HCT116 (cell line): ENCODE data around the gene ACOT12. TPM values are rescaled to one million over a fixed set of nuclear protein-coding genes. Genes with fewer than 3 reads are reported as not detected.

Experiments
- ATAC-seq: fragments of 200-7000 bp; cut with Tn5 transposase; 2 replicates; pipeline ENCODE4 v1.9.1; 2020; ENCODE audit warnings: mild to moderate bottlenecking, moderate library complexity
- BruUV-seq: library from RNA; stranded (reverse); fragments of 400-500 nt; replicated peaks from 2 replicates; lab custom pipeline; 2021; lab: Mats Ljungman, UMichigan
- CTCF ChIA-PET: fragments of 300-600 bp; sonication (Branson Sonifier 250); formaldehyde crosslinking; loops from one replicate; lab custom pipeline; 2021; ENCODE audit warnings: antibody characterized with exemption; lab: Charles Lee
- POLR2A ChIA-PET: fragments of 300-600, 350-600 bp; sonication (Branson Sonifier 250); formaldehyde crosslinking; loops from one replicate; lab custom pipeline; 2021; ENCODE audit warnings: antibody characterized with exemption; lab: Charles Lee
- RAD21 ChIA-PET, 2 experiments: fragments of 300-600 bp; sonication (Branson Sonifier 250); formaldehyde crosslinking; loops; one replicate each; lab custom pipeline; 2023; ENCODE audit warnings: low total read pairs in 2 of 2; ENCODE audit not compliant: uncharacterized antibody in 2 of 2, unreplicated experiment in 2 of 2, low non-redundant PET in 1 of 2; lab: Charles Lee
- DNase-seq: peaks from one replicate; pipeline ENCODE4 v3.0.0-alpha.2; 2010; ENCODE audit warnings: low read depth, low spot score
- H2AFZ ChIP-seq: fragments of 200-600 bp; shearing (Covaris generic), sonication (generic); 2 replicates; pipeline ENCODE4 v1.6.1; 2017; ENCODE audit warnings: low read depth, mixed run types, mixed read lengths, antibody characterized with exemption, low read length; ENCODE audit not compliant: poor library complexity, severe bottlenecking
- H3K27ac ChIP-seq: 2 replicates; pipeline ENCODE4 v1.5.1; 2012; ENCODE audit warnings: low read depth, low read length
- H3K27me3 ChIP-seq: fragments of 200-600 bp; sonication (generic); 2 replicates; pipeline ENCODE4 v1.6.1; 2016; ENCODE audit warnings: mixed run types, low read length, mixed read lengths; ENCODE audit not compliant: insufficient read depth
- H3K36me3 ChIP-seq, 2 experiments: fragments of 200-500 bp in 1 of 2; fragments of 200-600 bp in 1 of 2; sonication (Bioruptor generic) in 1 of 2; sonication (generic) in 1 of 2; 2 replicates each; pipeline versions ENCODE4 v1.5.1 to v1.6.1; 2014 to 2016; ENCODE audit warnings: low read length in 2 of 2, inconsistent platforms in 1 of 2, mixed read lengths in 1 of 2, mixed run types in 1 of 2; ENCODE audit not compliant: insufficient read depth in 2 of 2, control insufficient read depth in 1 of 2
- H3K4me1 ChIP-seq, 2 experiments: fragments of 200-600 bp in 1 of 2; sonication (generic) in 1 of 2; 2 replicates each; pipeline versions ENCODE4 v1.5.1 to v1.6.1; 2012 to 2017; ENCODE audit warnings: low read length in 2 of 2, inconsistent platforms in 1 of 2, mild to moderate bottlenecking in 1 of 2, mixed read lengths in 1 of 2, mixed run types in 1 of 2, moderate library complexity in 1 of 2; ENCODE audit not compliant: insufficient read depth in 2 of 2, control insufficient read depth in 1 of 2
- H3K4me2 ChIP-seq: fragments of 200-600 bp; sonication (generic); 2 replicates; pipeline ENCODE4 v1.6.1; 2017; ENCODE audit warnings: mixed run types, low read length, mixed read lengths
- H3K4me3 ChIP-seq, 2 experiments: fragments of 200-600 bp in 1 of 2; sonication (generic) in 1 of 2; replicated peaks in 1 of 2; 2 replicates each; pipeline ENCODE4 v1.5.1; 2011 to 2016; ENCODE audit warnings: low read length in 2 of 2, control low read depth in 1 of 2, low read depth in 1 of 2, mild to moderate bottlenecking in 1 of 2, mixed read lengths in 1 of 2, mixed run types in 1 of 2
- H3K79me2 ChIP-seq: fragments of 200-600 bp; sonication (generic); 2 replicates; pipeline ENCODE4 v1.6.1; 2017; ENCODE audit warnings: mild to moderate bottlenecking, mixed run types, low read length, moderate library complexity, mixed read lengths; ENCODE audit not compliant: insufficient read depth
- H3K9ac ChIP-seq: fragments of 200-600 bp; sonication (generic); 2 replicates; pipeline ENCODE4 v1.6.1; 2016; ENCODE audit warnings: low read length, mixed read lengths
- H3K9me2 ChIP-seq: fragments of 200-600 bp; sonication (generic), shearing (Covaris generic); 2 replicates; pipeline ENCODE4 v1.6.1; 2017; ENCODE audit warnings: mixed run types, mild to moderate bottlenecking, moderate library complexity; ENCODE audit not compliant: insufficient read depth
- H3K9me3 ChIP-seq, 2 experiments: fragments of 200-500 bp in 1 of 2; fragments of 200-600 bp in 1 of 2; sonication (Bioruptor generic) in 1 of 2; sonication (generic) in 1 of 2; 2 replicates each; pipeline ENCODE4 v1.6.1; 2014 to 2017; ENCODE audit warnings: low read length in 2 of 2, mixed read lengths in 2 of 2, inconsistent platforms in 1 of 2, low read depth in 1 of 2, mild to moderate bottlenecking in 1 of 2, mixed run types in 1 of 2, moderate library complexity in 1 of 2; ENCODE audit not compliant: control insufficient read depth in 1 of 2, insufficient read depth in 1 of 2
- H4K20me1 ChIP-seq: fragments of 200-600 bp; sonication (generic), shearing (Covaris generic); 2 replicates; pipeline ENCODE4 v1.6.1; 2017; ENCODE audit warnings: mixed run types, mild to moderate bottlenecking, moderate library complexity; ENCODE audit not compliant: insufficient read depth
- CBX3 ChIP-seq: IDR thresholded peaks from 2 replicates; pipeline ENCODE4 v1.6.1; 2012; ENCODE audit warnings: low read depth
- CEBPB ChIP-seq: IDR thresholded peaks from 2 replicates; pipeline ENCODE4 v1.6.1; 2012; ENCODE audit warnings: low read depth
- CTCF ChIP-seq, 3 experiments: fragments of 200-600 bp in 1 of 3; sonication (generic) in 1 of 3; IDR thresholded peaks in 2 of 3; conservative IDR thresholded peaks in 1 of 3; 2 replicates each; pipeline ENCODE4 v1.5.1; 2012 to 2017; ENCODE audit warnings: low read depth in 2 of 3, low read length in 2 of 3, antibody characterized with exemption in 1 of 3, borderline replicate concordance in 1 of 3, control low read depth in 1 of 3, mild to moderate bottlenecking in 1 of 3, mixed read lengths in 1 of 3, mixed run types in 1 of 3, moderate library complexity in 1 of 3; ENCODE audit not compliant: insufficient read depth in 1 of 3
- EGR1 ChIP-seq: IDR thresholded peaks from 2 replicates; pipeline ENCODE4 v1.6.1; 2012; ENCODE audit warnings: low read depth
- ELF1 ChIP-seq: IDR thresholded peaks from 2 replicates; pipeline ENCODE4 v1.6.1; 2012; ENCODE audit warnings: low read depth, borderline replicate concordance
- EZH2phosphoT487 ChIP-seq: fragments of 200-600 bp; IDR thresholded peaks from 2 replicates; pipeline ENCODE4 v1.6.1; 2018; ENCODE audit warnings: antibody characterized with exemption, borderline replicate concordance
- JUND ChIP-seq: IDR thresholded peaks from 2 replicates; pipeline ENCODE4 v1.6.1; 2012
- POLR2AphosphoS5 ChIP-seq: IDR thresholded peaks from 2 replicates; pipeline ENCODE4 v1.6.1; 2011; ENCODE audit warnings: mild to moderate bottlenecking, low read depth, low read length, moderate library complexity
- RAD21 ChIP-seq: IDR thresholded peaks from 2 replicates; pipeline ENCODE4 v1.6.1; 2012; ENCODE audit warnings: low read depth, mild to moderate bottlenecking
- SIN3A ChIP-seq: IDR thresholded peaks from 2 replicates; pipeline ENCODE4 v1.6.1; 2012; ENCODE audit warnings: low read depth
- SP1 ChIP-seq: IDR thresholded peaks from 2 replicates; pipeline ENCODE4 v1.6.1; 2012; ENCODE audit warnings: low read depth
- SRF ChIP-seq: IDR thresholded peaks from 2 replicates; pipeline ENCODE4 v1.6.1; 2012; ENCODE audit warnings: low read depth
- TCF7L2 ChIP-seq: IDR thresholded peaks from 2 replicates; pipeline ENCODE4 v1.7.0; 2011; ENCODE audit warnings: borderline replicate concordance, inconsistent platforms; ENCODE audit not compliant: insufficient read depth, insufficient read length; ENCODE audit errors: extremely low read depth
- YY1 ChIP-seq: IDR thresholded peaks from 2 replicates; pipeline ENCODE4 v1.6.1; 2011; ENCODE audit warnings: low read length, low read depth, moderate library complexity, mild to moderate bottlenecking; ENCODE audit not compliant: insufficient replicate concordance; ENCODE audit errors: extremely low read depth
- ZBTB33 ChIP-seq: IDR thresholded peaks from 2 replicates; pipeline ENCODE4 v1.6.1; 2011; ENCODE audit warnings: mild to moderate bottlenecking, low read length, moderate library complexity; ENCODE audit not compliant: insufficient replicate concordance; ENCODE audit errors: extremely low read depth
- ZFX ChIP-seq: fragments of 450-650 bp; IDR thresholded peaks from 2 replicates; pipeline ENCODE4 v1.6.1; 2017
- intact Hi-C: fragments of 100-400 bp; cut with micrococcal nuclease; formaldehyde crosslinking; loops from 2 replicates; pipeline ENCODE4 v1.10.0; 2022
- total RNA-seq: library from RNA; stranded (reverse); gene quantifications from one replicate; pipeline ENCODE4 v1.2.1, GENCODE V29; 2021; ENCODE audit not compliant: unreplicated experiment
- TF ChIP-seq, protein P1 (sequence below): IDR thresholded peaks from 2 replicates; pipeline ENCODE4 v1.6.1; 2012; ENCODE audit warnings: low read depth
- TF ChIP-seq, protein P2 (sequence below): IDR thresholded peaks from 2 replicates; pipeline ENCODE4 v1.6.1; 2012
- TF ChIP-seq, protein P3 (sequence below): IDR thresholded peaks from 2 replicates; pipeline ENCODE4 v1.6.1; 2012

Gene ACOT12
- total RNA-seq, 1 experiment from 2014 or later, result not detected

- TF ChIP-seq RAD21 (no peak), CTCF (IDR thresholded peaks at IDR 0.05 in 2 of 3, conservative IDR thresholded peaks at IDR 0.05 in 1 of 3; ENCODE audit: borderline replicate concordance in 1 of 3, insufficient read depth in 1 of 3, low read depth in 2 of 3, low read length in 2 of 3) (no peak), EGR1 (no peak), YY1 (no peak), POLR2AphosphoS5 (no peak), CBX3 (no peak), SIN3A (no peak), ELF1 (no peak), SRF (no peak), TCF7L2 (no peak), ZFX (no peak), EZH2phosphoT487 (no peak), CEBPB (no peak), JUND (no peak), ZBTB33 (no peak), SP1 (no peak)
- TF ChIP-seq, protein P1, sequence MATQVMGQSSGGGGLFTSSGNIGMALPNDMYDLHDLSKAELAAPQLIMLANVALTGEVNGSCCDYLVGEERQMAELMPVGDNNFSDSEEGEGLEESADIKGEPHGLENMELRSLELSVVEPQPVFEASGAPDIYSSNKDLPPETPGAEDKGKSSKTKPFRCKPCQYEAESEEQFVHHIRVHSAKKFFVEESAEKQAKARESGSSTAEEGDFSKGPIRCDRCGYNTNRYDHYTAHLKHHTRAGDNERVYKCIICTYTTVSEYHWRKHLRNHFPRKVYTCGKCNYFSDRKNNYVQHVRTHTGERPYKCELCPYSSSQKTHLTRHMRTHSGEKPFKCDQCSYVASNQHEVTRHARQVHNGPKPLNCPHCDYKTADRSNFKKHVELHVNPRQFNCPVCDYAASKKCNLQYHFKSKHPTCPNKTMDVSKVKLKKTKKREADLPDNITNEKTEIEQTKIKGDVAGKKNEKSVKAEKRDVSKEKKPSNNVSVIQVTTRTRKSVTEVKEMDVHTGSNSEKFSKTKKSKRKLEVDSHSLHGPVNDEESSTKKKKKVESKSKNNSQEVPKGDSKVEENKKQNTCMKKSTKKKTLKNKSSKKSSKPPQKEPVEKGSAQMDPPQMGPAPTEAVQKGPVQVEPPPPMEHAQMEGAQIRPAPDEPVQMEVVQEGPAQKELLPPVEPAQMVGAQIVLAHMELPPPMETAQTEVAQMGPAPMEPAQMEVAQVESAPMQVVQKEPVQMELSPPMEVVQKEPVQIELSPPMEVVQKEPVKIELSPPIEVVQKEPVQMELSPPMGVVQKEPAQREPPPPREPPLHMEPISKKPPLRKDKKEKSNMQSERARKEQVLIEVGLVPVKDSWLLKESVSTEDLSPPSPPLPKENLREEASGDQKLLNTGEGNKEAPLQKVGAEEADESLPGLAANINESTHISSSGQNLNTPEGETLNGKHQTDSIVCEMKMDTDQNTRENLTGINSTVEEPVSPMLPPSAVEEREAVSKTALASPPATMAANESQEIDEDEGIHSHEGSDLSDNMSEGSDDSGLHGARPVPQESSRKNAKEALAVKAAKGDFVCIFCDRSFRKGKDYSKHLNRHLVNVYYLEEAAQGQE, result no peak
- TF ChIP-seq, protein P2, sequence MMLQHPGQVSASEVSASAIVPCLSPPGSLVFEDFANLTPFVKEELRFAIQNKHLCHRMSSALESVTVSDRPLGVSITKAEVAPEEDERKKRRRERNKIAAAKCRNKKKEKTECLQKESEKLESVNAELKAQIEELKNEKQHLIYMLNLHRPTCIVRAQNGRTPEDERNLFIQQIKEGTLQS, result no peak
- TF ChIP-seq, protein P3, sequence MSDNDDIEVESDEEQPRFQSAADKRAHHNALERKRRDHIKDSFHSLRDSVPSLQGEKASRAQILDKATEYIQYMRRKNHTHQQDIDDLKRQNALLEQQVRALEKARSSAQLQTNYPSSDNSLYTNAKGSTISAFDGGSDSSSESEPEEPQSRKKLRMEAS, result no peak
- TF ChIP-seq, all 23 proteins: peak for 0
- H3K79me2 ChIP-seq, result no peaks in the 10 kb centered on the region
- H2AFZ ChIP-seq, result no peak overlapping the region
- peaks cover 0 to 8% of the 10 kb centered on the region in 2 experiments; a peak in 1 of 4 replicates for H3K9me3 ChIP-seq
- intact Hi-C loops, result no loop called here
- no peaks in the 10 kb centered on the region for H3K9me2 ChIP-seq
- POLR2A ChIA-PET, result no interaction called here
- DNase-seq (no peak), ATAC-seq (no peak)
- no peaks in the 10 kb centered on the region for H3K4me1 ChIP-seq
- CTCF ChIA-PET, result no interaction called here
- BruUV-seq, result no TSS peak
- no peaks in the 10 kb centered on the region for H3K36me3 ChIP-seq
- H3K4me3 ChIP-seq, result no peak overlapping the region
- no peak overlapping the region for H3K4me2 ChIP-seq
- no peaks in the 10 kb centered on the region for H3K27me3 ChIP-seq
- H4K20me1 ChIP-seq, result no peaks in the 10 kb centered on the region
- no peak overlapping the region for H3K27ac ChIP-seq
- no peak overlapping the region for H3K9ac ChIP-seq
- RAD21 ChIA-PET, result no interaction called here
Measured at GRCh38 chr5:81398741-81399140, 4.8 kb upstream of the ACOT12 start.
